Measurements from ENCODE around the gene SKA2.

The SKA2 gene

DNA sequence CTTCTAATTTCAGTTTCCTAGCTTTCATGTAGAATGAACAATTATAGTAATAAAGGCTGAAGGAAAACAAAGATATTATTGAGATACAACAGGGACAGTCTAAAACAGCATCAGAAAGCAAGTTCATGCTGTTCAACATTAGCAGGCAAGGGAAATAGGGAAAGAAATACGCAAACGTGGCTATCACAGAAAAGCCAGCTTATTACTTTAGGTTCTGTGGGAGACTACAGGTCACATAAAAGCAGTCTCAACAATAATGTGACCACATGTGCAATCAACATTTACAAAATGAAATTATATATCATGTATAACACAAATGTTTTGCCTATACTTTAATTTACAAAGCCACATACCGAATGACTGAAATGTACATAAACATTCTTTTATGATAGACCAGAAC lies 43.4 kb downstream of the SKA2 start:
- no peak for DNase-seq
- no peaks in the 10 kb centered on the region for H3K9me3 ChIP-seq (ENCODE audit: severe bottlenecking)
- H3K27me3 ChIP-seq (ENCODE audit: insufficient read depth, low read depth, severe bottlenecking), result no peaks in the 10 kb centered on the region
- TF ChIP-seq, protein P1, sequence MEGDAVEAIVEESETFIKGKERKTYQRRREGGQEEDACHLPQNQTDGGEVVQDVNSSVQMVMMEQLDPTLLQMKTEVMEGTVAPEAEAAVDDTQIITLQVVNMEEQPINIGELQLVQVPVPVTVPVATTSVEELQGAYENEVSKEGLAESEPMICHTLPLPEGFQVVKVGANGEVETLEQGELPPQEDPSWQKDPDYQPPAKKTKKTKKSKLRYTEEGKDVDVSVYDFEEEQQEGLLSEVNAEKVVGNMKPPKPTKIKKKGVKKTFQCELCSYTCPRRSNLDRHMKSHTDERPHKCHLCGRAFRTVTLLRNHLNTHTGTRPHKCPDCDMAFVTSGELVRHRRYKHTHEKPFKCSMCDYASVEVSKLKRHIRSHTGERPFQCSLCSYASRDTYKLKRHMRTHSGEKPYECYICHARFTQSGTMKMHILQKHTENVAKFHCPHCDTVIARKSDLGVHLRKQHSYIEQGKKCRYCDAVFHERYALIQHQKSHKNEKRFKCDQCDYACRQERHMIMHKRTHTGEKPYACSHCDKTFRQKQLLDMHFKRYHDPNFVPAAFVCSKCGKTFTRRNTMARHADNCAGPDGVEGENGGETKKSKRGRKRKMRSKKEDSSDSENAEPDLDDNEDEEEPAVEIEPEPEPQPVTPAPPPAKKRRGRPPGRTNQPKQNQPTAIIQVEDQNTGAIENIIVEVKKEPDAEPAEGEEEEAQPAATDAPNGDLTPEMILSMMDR (IDR thresholded peaks at IDR 0.05; ENCODE audit: low read depth, low read length), result no peak
- no peak overlapping the region for H3K27ac ChIP-seq
- peaks cover 64% of the 10 kb centered on the region for H3K36me3 ChIP-seq
- no peak overlapping the region for H3K4me3 ChIP-seq (ENCODE audit: low read depth, low read length)

DNA sequence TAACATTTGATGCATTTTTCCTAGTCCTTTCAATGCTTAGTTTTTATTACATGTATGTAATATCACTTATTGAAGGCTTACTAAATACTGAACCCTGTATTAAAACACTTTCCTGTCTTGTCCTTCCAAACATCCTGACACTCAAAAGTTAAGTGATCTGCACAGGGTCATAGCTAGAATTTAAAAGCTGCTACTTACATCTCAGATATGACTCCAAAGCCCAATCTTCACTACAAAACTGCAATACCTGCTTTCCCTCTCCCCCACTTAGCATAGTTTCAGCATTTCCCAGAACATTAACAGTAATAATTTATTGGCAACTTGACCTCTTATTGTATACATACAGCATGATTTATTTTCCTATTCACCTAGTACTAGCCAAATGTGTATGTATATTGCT lies 44.0 kb downstream of the SKA2 start:
- Histone ChIP-seq H3K36me3 (peaks cover 61% of the 10 kb centered on the region), H3K27ac (no peak overlapping the region), H3K27me3 (ENCODE audit: insufficient read depth, low read depth, severe bottlenecking) (no peaks in the 10 kb centered on the region), H3K4me3 (ENCODE audit: low read depth, low read length) (no peak overlapping the region), H3K9me3 (ENCODE audit: severe bottlenecking) (no peaks in the 10 kb centered on the region)
- TF ChIP-seq, protein P1 (IDR thresholded peaks at IDR 0.05; ENCODE audit: low read depth, low read length), result no peak
- DNase-seq, result no peak

DNA sequence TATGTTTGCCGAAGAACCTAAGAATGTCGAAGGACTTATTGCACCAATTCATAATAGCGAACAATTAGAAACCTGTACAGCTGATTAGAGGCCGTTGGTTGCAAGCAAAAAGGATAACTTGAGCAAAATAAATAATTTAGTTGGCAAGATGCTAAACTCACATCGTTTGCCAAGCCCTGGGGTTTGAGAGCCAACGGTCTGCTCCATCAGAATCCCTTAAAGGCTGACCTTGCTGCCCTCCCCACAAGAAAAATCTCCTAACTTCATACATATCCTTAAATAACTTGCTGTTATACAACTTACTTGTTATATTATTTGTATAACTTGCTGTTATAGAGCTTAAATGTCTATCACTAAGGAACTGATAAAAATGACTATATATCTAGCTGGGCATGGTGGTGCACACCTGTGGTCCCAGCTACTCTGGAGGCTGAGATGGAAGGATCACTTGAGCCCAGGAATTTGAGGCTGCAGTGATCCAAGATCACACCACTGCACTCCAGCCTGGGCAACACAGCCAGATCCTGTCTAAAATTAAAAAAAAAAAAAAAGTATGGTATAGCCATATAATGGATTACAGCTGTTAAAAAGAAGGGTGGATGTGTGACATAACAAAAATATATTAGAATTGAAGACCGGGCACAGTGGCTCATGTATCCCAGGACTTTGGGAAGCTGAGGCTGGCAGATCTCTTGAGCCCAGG lies 46.4 kb downstream of the SKA2 start:
- peaks cover 46% of the 10 kb centered on the region for H3K36me3 ChIP-seq
- H3K27ac ChIP-seq, result no peak overlapping the region
- TF ChIP-seq, protein P1 (IDR thresholded peaks at IDR 0.05; ENCODE audit: low read depth, low read length), result no peak
- DNase-seq, result no peak
- no peaks in the 10 kb centered on the region for H3K9me3 ChIP-seq (ENCODE audit: severe bottlenecking)
- no peak overlapping the region for H3K4me3 ChIP-seq (ENCODE audit: low read depth, low read length)
- no peaks in the 10 kb centered on the region for H3K27me3 ChIP-seq (ENCODE audit: insufficient read depth, low read depth, severe bottlenecking)

DNA sequence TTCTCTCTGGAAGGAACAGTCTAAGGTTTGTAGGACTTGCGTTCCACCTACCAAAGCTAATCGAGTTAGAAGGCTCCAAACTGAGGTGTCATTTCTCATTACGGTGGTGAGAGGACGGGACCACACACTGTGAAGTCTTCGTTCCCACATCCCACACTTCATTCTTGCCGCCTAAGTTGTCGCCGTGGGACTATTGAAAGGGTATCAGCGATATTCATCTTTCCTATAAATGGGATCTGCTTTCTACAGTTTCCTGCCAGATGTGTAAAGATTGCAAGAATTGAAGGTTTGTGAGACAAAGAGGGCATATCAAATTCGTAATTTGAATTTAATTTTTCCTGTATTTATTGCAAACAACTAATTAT lies 47.7 kb downstream of the SKA2 start:
- H3K9me3 ChIP-seq (ENCODE audit: severe bottlenecking), result no peaks in the 10 kb centered on the region
- H3K27me3 ChIP-seq (ENCODE audit: insufficient read depth, low read depth, severe bottlenecking), result no peaks in the 10 kb centered on the region
- TF ChIP-seq, protein P1 (IDR thresholded peaks at IDR 0.05; ENCODE audit: low read depth, low read length), result no peak
- peaks cover 50% of the 10 kb centered on the region for H3K36me3 ChIP-seq
- peak overlapping the region; percentile 90 for H3K27ac ChIP-seq
- H3K4me3 ChIP-seq (ENCODE audit: low read depth, low read length), result peak overlapping the region; percentile 60
- DNase-seq, result no peak

DNA sequence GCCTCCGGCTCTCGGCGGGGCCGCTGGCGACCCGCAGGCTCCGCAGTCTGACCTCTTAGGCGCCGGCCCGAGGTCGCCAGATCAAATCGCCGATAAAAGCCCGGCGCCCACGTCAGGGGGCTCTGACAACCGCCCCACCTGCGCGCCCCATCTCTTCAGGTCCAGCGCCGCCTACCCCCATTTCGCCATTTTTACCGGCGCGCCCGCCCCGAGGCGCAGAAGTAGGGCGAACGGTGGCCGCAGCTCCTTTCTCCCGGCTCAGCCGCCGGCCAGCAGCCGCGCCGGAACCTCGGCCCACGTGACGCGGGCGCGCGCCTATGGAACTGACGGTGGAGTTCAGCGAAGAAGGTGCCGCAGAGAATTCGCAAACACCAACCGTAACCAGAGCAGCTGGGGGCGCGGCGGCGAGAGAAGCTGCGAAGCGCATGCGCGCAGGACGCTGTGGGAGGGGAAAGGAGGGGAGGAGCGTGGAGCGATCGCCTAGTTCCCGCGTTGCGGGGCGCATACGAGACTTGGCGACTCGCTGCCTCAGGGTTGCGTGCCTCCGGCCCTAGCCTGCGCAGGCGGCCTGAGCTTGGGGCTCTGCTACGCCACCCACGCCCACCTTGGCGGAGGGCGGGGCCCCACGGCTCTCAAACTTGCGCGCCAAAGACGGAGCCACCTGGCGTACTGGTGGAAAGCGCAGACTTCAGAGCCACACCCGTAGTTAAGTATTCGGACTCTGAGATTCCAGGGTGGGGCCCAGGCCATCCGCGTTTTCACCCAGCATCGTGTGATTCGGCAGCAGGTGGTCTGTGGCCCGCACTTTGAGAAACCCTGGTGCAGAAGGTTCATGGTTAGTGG lies 48.3 kb downstream of the SKA2 start, which contains the start of gene TRIM37:
Gene TRIM37, minus strand, starts transcription at position 418 of the 843 bp plus-strand sequence. CDS start 419 bp downstream, outside the sequence.
- peak; percentile 100 for DNase-seq
- H3K27me3 ChIP-seq (ENCODE audit: insufficient read depth, low read depth, severe bottlenecking), result no peaks in the 10 kb centered on the region
- H3K36me3 ChIP-seq, result peaks cover 48% of the 10 kb centered on the region
- TF ChIP-seq, protein P1 (IDR thresholded peaks at IDR 0.05; ENCODE audit: low read depth, low read length), result no peak
- H3K9me3 ChIP-seq (ENCODE audit: severe bottlenecking), result no peaks in the 10 kb centered on the region
- peak within 1 kb of the TSS; percentile 90 for H3K27ac ChIP-seq
- H3K4me3 ChIP-seq (ENCODE audit: low read depth, low read length), result peak within 1 kb of the TSS; percentile 60

Measured in WERI-Rb-1 (cell line).